UCSD-AML1 (cell line): ENCODE measurements around the gene AMMECR1L.
"Not testable (repeated sequence)": the region's sequence is repeated elsewhere in the genome, so short reads cannot be mapped to it uniquely, and the experiment has no call there.

Source experiments
- DNase-seq: peaks from one replicate; lab custom pipeline; 2025; ENCODE audit not compliant: unreplicated experiment; lab: John Stamatoyannopoulos, UW

The AMMECR1L gene

DNA sequence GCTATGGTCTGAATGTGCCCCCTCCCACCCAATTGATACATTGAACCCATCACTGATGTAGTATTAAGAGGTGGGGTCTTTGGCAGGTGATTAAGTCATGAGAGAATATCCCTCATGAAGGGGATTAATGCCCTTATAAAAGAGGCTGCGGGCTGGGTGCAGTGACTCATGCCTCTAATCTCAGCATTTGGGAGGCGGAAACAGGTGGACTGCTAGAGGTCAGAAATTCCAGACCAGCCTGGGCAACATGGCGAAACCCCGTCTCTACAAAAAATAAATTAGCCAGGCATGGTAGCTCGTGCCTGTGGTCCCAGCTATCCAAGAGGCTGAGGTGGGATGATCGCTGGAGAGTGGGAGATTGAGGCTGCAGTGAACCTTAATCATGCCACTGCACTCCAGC is 42.1 kb downstream of the AMMECR1L start:
- DNase-seq, result no peak

DNA sequence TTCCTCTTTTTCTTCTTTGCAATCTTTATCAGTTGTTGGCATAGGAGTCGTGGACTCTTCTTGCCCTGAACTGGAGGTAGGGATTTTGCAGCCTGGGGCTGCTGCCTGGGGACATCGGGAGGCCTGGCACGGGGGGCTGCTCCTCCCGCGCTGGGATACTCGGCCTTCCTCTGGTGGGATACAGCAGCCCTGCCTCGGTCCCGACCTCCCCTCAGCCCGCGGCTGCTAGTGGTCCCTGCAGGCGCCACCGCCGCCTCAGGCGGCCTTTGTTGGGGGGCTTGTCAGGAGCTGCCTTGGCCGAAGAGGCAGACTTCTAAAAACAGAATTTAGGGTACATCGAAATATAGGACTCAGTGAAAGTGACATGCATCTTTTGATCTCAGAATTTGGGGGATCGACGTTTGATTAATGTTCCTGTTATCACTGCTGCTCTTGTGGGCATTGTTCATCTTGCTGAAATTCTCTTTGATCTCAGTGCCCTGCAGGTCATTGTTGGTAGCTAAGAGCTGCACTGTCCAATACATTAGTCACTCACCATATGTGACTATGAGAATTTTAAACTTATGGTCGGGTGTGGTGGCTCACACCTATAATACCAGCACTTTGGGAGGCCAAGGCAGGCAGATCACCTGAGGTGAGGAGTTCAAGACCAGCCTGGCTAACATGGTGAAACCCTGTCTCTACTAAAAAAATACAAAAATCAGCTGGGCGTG is 44.1 kb downstream of the AMMECR1L start:
- no peak for DNase-seq

DNA sequence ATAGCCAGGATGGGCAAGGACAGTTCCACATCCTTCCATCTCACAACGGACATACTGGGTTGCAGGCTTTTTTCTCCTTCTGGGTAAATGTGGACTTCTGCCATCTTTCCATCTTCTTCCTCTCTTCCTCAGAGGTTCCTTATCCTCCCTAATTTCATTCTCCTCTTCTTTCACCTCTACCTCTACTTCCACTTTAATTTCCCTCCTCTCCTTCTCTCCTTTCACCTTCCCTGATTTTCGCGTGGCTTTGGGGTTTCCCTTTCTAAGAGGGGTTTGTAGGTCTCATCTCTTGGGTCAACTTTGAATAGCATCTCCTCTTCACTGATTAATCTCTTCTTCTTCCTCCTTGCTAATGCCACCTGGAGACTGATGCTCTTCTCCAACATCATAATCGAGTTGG is 44.9 kb downstream of the AMMECR1L start:
- DNase-seq, result no peak

DNA sequence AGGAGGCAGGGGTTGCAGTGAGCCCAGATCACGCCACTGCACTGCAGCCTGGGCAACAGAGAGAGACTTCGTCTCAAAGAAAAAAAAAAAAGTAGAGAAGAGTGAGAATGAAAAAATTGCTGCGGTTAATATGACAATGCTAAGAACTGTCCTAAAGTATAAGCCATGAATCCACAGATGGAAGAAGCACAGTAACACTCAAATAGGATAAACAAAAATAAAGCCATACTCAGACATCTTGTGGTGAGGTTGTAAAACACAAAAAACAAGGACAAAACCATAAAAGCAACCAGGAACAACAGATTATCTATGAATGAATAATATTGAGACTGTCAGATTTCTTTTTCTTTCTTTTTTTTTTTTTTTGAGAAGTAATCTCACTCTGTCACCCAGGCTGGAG is 50.8 kb downstream of the AMMECR1L start:
- DNase-seq, result no peak

DNA sequence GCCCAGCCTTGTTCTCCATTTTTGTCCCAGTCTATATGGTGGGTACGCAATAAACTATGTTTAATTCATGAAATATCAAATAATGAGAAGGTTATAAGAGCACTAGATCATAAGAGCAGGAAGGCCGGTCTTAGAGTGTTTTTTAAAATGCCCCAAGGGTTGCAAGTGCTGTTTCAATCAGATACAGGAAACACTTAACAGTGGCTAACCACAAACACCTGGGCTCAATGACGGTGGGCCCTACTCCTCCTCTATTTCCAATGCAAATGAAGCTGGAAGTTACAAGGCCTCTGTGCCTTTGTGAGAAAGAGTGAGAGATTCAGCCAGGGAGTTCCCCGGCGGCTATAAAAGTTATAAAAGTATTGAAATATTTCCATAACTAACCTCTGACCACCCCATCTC is 55.9 kb downstream of the AMMECR1L start:
- DNase-seq, result no peak

DNA sequence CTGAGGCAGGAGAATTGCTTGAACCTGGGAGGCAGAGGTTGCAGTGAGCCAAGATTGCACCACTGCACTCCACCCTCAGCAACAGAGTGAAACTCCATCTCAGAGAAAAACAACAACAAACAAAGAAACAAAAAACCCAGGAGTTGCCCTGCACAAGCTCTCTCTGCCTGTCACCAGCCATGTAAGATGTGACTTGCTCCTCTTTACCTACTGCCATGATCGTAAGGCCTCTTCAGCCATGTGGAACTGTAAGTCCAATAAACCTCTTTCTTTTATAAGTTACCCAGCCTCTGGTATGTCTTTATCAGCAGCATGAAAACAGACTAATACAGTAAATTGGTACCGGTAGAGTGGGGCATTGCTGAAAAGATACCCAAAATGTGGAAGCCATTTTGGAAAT is 59.0 kb downstream of the AMMECR1L start:
- DNase-seq, result not testable (repeated sequence)

DNA sequence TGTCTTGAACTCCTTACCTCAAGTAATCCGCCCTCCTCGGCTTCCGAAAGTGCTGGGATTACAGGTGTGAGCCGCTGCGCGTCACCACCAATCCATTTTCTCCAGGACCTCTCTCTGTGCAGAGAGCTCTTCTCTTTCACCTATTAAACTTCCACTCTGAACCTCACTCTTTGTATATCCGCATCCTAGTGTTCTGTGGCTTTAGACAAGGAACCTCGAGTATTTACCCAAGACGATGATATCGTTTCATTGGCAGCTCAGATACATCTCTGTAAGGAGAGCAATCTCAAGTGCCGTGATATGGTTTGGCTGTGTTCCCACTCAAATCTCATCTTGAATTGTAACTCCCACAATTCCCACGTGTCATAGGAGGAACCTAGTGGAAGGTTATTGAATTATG is 59.7 kb downstream of the AMMECR1L start:
- DNase-seq, result no peak

DNA sequence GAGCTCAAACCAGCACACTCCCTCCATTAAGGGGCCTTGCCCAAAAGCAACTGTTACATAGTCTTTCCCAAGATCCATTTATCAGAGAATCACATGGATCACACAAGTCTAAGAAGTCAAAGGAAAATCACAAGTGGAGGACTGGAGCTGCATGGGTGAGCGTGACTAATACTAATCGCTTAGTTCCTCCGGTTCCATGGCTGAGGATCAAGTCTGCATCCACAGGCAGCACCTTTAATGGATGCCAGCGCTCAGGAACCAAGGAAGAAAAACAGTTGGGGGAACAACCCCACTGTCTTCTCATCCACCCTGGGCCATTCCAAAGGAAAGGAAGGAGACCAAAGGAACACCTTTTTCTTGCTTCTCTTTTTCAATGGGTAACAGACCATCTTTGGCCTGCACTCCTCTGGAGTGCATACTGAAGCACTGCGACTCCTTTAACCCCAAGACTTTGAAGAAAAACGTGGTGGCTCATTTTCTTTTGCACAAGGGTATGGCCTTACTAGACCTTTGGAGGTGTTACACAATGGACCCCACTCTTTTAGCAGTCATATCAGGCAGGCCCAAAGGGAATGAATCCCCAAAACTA is 65.6 kb downstream of the AMMECR1L start:
- DNase-seq, result no peak

DNA sequence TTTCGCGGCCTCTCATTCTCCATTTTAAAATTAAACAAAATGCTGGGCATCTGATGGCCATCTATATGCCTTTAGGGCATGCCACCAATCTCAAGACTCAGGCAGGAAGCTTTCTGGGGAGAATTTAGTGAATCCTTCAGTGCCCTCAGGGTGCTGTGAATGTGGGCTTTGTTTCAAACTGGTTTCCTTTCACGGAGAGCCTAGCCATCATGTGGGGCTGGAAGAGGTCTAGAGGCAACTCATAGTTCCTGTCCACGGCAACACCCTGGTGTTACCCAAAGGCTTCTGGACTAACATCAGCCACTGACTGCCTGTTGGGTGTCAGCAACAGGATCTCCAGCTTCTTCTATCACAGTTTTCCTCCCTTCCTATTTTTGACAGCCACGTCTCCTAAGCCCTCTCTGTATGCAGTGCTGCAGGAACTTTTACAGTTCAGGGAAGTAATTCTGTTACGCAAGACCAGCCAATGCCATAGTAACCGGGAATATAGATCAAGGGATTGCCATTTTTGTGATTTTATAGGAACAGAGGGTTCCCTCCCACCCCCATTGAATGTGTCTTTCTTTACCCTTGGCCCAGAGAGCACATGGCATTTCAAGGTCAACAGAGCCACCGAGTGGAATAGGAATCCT is 66.8 kb downstream of the AMMECR1L start:
- no peak for DNase-seq

DNA sequence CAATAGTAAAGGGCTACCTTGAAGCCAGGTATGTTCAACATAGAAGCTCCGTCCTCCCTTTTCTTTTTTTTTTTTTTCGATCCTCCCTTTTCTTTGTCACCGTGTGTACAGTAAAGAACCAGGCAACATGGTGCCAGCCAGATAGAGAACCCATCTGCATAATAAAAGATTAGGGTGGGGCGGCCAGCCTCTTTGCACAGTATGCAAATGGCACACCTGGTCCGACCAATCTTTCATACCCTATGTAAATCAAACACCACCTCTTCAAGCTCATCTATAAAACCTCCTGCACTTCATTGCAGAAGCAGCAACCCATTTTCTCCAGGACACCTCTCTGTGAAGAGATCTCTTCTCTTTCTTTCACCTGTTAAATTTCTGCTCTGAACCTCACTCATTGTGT is 67.5 kb downstream of the AMMECR1L start:
- DNase-seq, result no peak

DNA sequence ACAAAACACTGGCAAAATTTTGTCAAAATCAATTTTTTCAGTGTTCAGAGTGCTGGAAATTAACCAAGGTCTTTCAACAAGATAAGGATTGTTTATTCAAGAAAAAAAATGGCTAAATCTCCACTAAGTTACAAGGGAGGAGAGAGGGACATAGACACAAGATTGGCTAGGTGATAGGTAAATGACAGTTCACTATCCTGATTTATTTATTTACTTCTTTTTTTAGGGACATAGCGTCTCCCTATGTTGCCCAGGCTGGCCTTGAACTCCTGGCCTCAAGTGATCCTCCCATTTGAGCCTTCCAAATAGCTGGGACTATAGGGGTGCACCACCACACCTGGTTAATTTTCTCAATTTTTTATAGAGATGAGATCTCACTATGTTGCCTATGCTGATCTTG is 71.1 kb downstream of the AMMECR1L start:
- DNase-seq, result no peak

DNA sequence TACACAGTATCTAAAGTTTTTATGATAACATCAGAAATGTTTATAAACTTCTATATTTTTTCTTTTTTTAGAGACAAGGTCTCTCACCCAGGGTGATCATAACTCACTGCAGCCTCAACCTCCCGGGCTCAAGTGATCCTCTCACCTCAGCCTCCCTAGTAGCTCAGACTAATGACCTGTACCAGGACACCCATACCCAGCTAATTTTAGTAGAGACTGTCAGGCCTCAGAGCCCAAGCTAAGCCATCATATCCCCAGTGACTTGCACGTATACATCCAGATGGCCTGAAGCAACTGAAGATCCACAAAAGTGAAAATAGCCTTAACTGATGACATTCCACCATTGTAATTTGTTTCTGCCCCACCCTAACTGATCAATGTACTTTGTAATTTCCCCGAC is 73.3 kb downstream of the AMMECR1L start:
- DNase-seq, result not testable (repeated sequence)
